GM21737 (cell line): Measurements from ENCODE around the gene INPP5F.

ENCODE experiments used
- ATAC-seq: cut with Tn5 transposase; IDR thresholded peaks from one replicate; pipeline ENCODE4 v1.9.1; 2021; ENCODE audit warnings: mild to moderate bottlenecking, moderate library complexity; ENCODE audit not compliant: unreplicated experiment

Gene INPP5F, protein sequence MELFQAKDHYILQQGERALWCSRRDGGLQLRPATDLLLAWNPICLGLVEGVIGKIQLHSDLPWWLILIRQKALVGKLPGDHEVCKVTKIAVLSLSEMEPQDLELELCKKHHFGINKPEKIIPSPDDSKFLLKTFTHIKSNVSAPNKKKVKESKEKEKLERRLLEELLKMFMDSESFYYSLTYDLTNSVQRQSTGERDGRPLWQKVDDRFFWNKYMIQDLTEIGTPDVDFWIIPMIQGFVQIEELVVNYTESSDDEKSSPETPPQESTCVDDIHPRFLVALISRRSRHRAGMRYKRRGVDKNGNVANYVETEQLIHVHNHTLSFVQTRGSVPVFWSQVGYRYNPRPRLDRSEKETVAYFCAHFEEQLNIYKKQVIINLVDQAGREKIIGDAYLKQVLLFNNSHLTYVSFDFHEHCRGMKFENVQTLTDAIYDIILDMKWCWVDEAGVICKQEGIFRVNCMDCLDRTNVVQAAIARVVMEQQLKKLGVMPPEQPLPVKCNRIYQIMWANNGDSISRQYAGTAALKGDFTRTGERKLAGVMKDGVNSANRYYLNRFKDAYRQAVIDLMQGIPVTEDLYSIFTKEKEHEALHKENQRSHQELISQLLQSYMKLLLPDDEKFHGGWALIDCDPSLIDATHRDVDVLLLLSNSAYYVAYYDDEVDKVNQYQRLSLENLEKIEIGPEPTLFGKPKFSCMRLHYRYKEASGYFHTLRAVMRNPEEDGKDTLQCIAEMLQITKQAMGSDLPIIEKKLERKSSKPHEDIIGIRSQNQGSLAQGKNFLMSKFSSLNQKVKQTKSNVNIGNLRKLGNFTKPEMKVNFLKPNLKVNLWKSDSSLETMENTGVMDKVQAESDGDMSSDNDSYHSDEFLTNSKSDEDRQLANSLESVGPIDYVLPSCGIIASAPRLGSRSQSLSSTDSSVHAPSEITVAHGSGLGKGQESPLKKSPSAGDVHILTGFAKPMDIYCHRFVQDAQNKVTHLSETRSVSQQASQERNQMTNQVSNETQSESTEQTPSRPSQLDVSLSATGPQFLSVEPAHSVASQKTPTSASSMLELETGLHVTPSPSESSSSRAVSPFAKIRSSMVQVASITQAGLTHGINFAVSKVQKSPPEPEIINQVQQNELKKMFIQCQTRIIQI

DNA sequence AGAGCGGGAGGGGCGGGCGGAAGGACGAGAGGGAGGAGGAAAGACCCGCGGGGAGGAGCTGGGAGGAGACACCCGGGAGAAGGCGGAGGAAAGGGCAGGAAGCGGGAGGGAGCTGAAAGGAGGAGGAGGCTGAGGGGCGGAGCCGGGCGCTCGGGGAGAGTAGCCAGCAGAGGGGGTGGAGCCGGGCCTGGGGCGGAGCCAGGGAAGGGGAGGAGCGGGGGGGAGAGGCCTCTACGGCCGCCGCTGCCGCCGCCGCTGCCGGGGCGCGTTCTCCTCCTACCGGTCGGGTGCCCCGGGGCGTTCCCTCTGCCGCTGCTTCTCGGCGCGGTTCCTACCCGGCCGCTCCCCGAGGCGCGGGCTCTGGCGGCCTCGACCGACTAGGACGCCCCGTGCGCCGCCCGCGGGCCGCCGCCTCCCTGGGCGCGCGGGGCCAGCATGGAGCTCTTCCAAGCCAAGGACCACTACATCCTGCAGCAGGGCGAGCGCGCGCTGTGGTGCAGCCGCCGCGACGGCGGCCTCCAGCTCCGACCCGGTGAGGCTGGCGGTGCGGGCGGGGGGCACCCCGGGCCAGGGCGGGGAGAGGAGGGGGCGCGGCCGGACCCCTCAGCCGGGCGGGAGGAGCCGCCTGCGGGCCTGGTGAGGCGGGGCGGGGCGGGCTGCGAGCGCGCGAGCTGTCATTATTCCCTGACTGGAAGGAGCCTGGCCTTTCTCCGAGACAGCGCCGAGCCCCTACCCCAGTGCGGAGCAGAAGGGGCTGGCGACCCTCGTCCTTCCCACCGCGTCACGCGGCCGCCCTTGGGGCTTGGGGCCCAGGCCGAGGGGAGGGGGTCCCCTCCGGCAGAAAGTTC lies at the start of gene INPP5F:
Gene INPP5F (plus strand): TSS at position 223 of the 848 bp plus-strand sequence. CDS start 213 bp downstream, at position 436.
- ATAC-seq = peak; percentile 85

DNA sequence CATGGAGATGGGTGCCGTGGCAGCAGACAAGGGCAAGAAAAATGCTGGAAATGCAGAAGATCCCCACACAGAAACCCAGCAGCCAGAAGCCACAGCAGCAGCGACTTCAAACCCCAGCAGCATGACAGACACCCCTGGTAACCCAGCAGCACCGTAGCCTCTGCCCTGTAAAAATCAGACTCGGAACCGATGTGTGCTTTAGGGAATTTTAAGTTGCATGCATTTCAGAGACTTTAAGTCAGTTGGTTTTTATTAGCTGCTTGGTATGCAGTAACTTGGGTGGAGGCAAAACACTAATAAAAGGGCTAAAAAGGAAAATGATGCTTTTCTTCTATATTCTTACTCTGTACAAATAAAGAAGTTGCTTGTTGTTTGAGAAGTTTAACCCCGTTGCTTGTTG lies 48.7 kb upstream of the INPP5F start:
- no peak for ATAC-seq

DNA sequence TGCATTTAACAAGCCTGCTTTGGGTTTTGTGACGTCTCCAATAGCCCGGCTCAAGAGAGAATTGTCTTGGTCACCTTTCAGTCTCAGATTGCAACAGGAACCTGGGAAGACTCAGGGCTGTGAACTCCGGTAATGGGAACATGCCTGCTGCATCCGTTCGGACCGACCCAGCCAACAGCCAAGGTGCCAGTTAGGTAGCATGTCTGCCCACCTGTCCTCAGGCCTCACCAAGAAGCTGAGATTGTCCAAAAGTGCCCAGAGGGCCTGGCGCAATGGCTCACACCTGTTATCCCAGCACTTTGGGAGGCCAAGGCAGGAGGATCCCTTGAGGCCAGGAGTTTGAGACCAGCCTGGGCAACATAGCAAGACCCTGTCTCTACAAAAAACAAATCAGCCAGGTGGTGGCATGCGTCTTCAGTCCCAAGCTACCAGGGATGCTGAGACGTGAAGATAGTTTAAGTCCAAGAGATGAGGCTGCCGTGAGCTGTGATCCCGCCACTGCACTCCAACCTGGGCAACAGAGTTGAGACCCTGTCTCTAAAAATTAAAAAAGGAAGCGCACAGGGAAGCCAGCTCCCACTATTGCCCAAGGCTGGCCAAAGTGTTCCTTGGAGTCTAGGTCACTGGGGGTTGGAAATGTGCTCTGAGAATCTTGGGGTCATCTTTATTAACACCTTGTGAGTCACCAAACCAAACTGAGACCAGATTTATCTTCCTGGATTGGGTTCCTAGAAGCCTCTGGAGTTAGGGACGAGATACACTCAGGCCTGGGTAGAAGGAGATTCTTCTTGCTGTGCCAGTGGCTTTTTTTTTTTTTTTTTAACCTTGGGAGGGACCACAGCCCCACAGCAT lies 47.7 kb upstream of the INPP5F start:
- ATAC-seq = no peak

DNA sequence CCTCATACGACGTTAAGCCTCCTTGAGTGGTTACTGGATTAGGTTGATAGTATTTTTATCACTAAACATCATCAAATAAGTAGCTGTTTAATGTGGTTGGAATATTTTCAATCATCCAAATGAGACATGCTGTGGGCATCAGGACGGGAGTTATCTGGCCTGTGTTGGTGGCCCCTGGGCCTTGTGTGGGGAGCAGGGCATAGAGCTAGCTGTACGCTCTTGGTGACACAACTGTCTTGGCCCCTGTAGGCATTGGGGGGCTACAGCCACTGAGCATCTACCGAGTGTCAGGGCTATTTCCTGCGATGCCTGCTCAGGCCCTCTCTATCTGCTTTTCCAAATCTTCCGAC lies 46.4 kb upstream of the INPP5F start:
- ATAC-seq = no peak

DNA sequence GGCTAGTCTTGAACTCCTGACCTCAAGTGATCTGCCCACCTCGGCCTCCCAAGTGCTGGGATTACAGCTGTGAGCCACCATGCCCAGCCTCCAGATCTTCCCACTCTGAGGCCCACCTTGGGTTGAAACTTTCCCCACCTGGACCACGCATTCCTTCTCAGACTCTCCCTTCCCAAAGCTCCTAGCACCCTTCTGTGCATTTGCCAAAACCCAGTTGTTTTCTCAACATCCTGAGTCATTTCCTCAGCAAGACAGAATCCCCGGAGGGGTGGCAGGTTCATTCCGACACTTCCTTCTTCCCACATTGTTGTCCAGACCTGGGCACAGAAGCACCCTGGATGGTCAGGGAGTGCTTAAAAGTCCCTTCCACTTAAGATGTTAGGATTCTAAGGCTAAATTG lies 45.8 kb upstream of the INPP5F start:
- no peak for ATAC-seq

DNA sequence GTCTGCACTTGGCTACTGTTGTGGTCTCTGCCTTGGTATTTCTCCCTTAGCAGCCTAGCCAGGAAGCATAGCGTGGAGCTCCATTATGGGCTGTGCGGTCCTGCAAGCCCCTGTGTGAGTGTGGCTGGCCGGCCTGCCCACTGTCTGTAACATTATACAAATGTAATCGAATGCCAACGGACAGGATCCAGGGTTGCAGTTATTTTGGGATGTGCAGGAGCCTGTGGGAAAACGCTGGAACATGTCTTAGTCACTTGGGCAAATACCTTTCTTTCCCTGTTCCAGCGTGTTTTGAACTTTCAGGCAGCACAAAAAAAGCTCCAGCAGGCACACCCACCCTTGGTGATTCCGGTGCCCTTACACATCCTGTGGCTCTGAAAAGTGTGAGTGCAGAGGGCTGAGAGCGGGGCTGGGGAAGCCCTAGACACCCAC lies 45.2 kb upstream of the INPP5F start:
- no peak for ATAC-seq

DNA sequence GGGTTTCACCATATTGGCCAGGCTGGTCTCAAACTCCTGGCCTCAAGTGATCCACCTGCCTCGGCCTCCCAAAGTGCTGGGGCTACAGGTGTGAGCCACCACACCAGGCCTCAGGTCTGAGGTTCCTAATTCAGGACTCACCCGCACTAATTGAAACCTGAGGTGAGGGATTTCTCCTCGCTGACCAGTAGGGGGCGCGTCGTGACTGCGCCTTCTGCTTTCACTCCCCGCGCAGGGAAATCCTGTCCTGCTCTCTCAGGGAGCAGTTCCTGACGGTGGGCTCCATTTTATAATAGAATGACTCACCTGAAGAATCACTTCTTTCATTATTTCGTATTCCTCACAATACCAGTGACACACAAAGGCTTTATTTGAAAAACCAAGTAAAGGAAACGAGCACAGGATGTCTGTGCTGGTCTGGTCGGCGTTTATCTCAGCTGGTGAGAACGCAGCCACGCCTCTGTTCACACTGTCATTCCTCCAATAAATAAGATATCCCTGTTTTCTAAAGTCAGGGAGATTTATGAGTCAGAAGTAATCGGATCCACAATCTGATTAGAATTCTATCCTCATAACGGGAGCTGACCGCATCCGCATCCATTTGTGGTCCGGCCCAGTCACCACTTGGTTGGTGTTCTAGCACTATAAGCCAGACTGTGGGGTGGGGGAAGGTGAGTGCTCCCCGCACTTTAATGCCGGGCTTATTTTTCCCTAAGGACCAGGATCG lies 39.2 kb upstream of the INPP5F start:
- ATAC-seq = peak; percentile 90

DNA sequence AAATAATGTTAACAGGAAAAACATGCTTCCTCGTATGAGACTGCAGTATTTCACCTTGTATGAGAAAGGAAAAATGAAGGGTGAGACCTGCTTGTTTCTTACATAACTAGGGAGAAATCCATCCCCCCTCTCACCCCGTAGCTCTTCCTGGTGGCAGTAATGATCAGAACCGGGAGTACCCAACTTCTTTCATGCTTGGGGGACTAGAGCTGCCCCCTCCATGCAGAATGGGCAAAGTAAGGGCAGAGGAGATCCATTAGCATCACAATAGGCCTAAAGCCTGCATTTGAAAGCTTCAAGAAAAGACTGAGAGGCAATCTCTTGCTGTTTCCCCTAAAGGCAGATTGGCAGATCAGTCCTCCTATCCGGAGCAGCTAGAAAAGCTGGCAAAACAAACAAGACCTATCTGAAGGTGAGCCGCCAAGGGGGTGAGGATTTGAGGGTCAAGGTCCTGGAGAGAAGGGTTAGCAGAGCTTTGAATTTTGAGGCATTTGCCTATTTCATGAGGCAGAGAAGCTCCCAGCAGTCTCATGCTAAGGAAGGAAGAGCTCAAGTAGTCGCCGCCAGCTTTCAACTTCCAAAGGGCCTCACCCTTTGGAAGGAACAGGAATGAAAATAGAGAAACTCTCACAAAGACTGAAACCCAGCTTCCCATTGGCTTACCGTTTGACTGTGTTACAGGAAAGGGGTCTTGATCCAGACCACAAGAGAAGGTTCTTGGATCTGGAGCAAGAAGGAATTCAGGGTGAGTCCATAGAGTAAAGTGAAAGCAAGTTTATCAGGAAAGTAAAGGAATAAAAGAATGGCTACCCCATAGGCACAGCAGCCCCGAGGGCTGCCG lies 38.4 kb upstream of the INPP5F start:
- no peak for ATAC-seq

DNA sequence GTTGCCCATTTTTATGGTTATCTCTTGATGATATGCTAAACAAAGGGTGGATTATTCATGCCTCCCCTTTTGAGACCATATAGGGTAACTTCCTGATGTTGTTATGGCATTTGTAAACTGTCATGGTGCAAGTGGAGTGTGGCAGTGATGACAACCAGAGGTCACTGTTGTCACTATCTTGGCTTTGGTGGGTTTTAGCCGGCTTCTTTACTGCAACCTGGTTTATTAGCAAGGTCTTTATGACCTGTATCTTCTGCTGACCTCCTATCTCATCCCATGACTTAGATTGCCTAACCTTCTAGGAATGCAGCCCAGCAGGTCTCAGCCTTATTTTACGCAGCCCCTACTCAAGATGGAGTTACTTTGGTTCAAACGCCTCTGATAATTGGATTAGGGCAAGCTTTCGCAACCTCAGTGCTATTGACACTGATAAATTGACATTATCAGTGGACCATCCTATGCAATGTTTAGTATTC lies 37.8 kb upstream of the INPP5F start:
- ATAC-seq = no peak

DNA sequence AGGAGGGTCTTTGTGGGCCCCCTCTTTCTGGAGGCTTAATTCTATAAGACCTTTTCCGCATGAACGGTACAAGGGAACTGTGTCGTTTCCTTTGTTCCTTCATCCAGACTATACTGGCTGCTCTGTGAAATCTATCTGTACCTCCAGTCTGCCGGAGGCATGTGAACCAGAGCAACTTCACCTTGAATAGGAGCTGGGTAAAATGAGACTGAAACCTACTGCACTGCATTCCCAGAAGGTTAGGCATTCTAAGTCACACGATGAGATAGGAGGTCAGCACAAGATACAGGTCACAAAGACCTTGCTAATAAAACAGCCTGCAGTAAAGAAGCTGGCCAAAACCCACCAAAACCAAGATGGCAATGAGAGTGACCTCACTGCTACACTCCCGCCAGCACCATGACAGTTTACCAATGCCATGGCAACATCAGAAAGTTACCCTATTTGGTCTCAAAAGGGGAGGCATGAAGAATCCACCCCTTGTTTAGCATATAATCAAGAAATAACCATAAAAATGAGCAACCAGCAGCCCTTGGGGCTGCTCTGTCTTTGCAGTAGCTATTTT lies 36.8 kb upstream of the INPP5F start:
- ATAC-seq = no peak

DNA sequence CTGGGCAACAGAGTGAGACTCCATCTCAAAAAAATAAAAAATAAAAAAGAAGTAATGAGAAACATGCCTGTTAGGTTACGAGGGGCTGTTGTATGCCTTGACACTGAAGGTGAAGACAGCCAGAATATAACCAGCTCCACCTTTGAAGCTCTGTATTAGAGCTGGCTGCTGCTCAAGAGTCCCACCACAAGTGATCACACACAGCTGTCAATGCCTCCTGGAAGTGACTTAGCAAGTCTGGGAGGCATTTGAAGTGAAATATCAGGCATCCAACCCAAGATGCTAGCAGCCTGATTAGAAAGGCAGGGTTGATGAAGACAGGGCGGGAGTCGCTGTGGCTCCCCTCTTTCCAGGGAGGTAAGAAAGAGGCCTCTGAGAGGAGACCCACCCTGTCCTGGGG lies 34.1 kb upstream of the INPP5F start:
- ATAC-seq = no peak

DNA sequence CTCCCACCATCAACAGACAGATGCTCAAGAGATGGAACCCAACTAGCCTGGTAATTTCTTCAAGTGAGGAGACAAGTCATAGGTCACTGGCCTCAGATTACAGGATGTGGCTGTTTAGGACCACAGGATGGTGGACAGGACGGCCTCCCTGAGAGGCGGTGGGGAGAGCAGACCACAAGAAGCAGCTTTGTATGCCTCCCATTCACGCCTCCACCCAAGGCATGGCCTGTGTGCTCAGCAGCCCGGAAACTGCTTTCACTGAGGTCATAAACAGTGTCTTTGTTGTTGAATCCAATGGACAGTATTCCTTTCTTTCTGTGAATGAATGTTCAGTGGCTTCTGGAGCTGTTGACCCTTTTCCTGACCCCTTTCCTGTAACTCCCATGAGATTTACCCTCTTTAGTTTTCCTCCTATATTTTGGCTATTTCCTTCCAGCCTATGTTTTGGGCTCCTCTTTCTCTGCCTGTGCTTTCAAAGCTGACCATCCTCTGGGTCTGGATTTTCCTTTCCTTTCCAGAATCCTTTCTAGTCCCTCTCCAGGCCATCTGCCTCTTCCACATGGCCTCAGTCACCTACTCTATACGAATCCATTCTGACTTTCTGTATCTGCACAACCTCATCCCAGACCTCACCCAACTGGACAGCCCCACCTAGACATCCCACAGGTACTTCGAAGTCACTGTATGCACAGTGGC lies 32.4 kb upstream of the INPP5F start:
- peak; percentile 53 for ATAC-seq

DNA sequence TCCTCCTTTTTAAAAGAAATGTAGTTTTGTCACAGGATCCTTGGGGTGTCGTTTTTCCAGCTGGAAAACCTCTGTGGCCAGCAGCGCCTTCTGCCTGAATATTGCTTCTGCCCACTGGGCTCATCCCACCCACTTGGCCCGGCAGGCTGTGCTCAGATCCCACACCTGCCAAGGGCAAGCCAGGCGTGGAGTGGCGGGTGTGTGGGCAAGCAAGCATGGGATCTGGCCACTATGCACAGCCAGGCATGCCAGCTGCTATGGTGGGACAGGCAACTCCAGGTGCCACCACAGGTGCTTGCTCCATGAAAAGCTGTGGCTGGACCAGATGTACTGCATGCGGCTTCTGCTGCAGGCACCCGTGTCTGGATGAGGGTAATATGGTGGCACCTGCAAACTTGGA lies 31.2 kb upstream of the INPP5F start:
- ATAC-seq = no peak

DNA sequence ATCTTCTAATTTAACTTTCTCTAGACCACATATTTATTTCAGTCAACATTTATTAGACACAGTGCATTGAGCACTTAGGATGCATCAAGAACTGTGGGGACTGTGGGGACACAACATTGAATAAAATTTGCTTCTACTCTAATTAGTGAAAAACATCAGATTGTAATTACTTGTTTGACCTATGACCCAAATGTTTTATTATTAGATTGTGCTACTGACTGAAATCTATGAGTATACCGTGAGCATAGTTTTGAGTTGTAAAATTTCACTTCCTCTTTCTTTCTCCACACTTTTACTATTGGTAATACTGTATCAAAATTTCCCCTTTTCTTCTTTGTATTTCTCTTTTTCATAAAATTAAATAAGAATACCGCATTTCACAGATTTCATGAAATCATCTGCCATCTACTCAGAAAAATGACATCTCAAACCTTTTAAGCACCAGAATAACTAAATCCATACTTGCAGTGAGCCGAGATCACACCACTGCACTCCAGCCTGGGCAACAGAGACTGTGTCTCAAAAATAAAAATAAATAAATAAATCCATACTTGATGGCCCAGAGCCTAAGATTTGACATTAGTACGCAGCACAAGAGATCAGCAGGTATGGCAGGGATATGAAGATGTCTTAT lies 25.4 kb upstream of the INPP5F start:
- peak; percentile 48 for ATAC-seq

DNA sequence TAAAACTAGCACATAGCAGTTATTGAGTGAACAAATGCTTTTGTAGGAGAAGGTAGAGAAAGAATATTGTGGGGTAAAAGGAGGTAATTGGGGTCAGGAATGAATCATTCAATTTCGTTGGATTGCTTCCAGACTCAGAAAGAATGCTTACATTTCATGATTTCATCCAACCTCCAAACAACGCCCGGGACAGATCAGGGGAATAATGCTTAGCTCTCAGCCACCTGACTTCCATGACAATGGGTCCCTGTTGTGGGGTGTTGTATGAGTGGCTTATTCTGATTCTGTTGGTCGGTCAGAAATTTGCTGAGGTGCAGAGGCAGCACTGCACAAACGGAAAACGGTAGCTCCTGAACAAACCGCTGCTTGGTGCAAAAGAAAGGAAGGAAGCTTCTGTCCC lies 24.0 kb upstream of the INPP5F start:
- no peak for ATAC-seq

DNA sequence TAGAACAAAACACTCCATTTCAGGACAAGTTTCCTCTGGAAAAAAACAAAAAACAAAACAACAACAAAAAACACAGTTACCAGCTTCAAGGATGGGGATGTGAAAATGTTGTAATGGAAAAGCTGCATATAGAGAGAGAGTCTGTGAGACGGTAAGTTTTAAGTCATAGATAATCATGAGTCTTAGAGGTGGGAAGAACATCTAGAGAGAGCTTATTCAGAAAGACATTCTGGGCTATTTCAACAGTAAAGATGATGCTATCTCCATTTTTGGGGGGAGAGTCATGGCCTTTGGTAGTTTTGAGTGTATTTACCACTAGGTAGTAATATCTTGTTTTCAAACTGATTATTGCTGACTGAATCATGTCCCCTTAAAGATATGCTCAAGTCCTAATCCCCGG lies 23.3 kb upstream of the INPP5F start:
- no peak for ATAC-seq
